HepG2 (cell line): ENCODE data around the gene CNOT1. TPM values are rescaled to one million over a fixed set of nuclear protein-coding genes. Genes with fewer than 3 reads are reported as not detected.

Source experiments
- FOXK2 ChIP-seq: fragments of 450-650 bp; IDR thresholded peaks from 2 replicates; pipeline ENCODE4 v1.6.1; 2016
- GLI4 ChIP-seq: sonication (generic); formaldehyde crosslinking; IDR thresholded peaks from 2 replicates; pipeline ENCODE4 v1.5.1; 2020; ENCODE audit warnings: missing genetic modification reagents, mild to moderate bottlenecking, moderate library complexity, borderline replicate concordance
- JARID2 ChIP-seq: sonication (generic); formaldehyde crosslinking; IDR thresholded peaks from 2 replicates; pipeline ENCODE4 v1.8.1; 2023; ENCODE audit warnings: missing genetic modification reagents, inconsistent platforms; ENCODE audit not compliant: insufficient replicate concordance
- KDM3A ChIP-seq: IDR thresholded peaks from 2 replicates; pipeline ENCODE4 v1.6.1; 2018; ENCODE audit warnings: low read depth, missing compliant biosample characterization
- NFATC3 ChIP-seq: sonication (generic); formaldehyde crosslinking; IDR thresholded peaks from 2 replicates; pipeline ENCODE4 v1.5.1; 2020; ENCODE audit warnings: mild to moderate bottlenecking, missing genetic modification reagents
- NFE2 ChIP-seq: sonication (generic); formaldehyde crosslinking; IDR thresholded peaks from 2 replicates; pipeline ENCODE4 v1.4.0; 2020; ENCODE audit warnings: missing genetic modification reagents
- RARG ChIP-seq: sonication (generic); formaldehyde crosslinking; IDR thresholded peaks from 2 replicates; pipeline ENCODE4 v1.4.0; 2020; ENCODE audit warnings: low read depth, mild to moderate bottlenecking, missing genetic modification reagents
- REXO4 ChIP-seq: sonication (generic); formaldehyde crosslinking; IDR thresholded peaks from 2 replicates; pipeline ENCODE4 v1.8.0; 2022; ENCODE audit warnings: missing genetic modification reagents, mild to moderate bottlenecking, borderline replicate concordance
- SRSF1 ChIP-seq: fragments of 200-400 bp; formaldehyde crosslinking; optimal IDR thresholded peaks from 2 replicates; pipeline ENCODE3; 2017; ENCODE audit warnings: mild to moderate bottlenecking, low read depth, low read length, moderate library complexity
- SRSF9 ChIP-seq: fragments of 200-400 bp; formaldehyde crosslinking; IDR thresholded peaks from 2 replicates; pipeline ENCODE4 v1.6.1; 2018; ENCODE audit warnings: borderline replicate concordance, mild to moderate bottlenecking, low read depth, low read length; ENCODE audit not compliant: insufficient read depth, poor library complexity, severe bottlenecking
- TBX3 ChIP-seq: fragments of 450-650 bp; IDR thresholded peaks from 2 replicates; pipeline ENCODE4 v1.6.1; 2017; ENCODE audit warnings: antibody characterized with exemption, mild to moderate bottlenecking, inconsistent platforms, borderline replicate concordance
- ZBTB3 ChIP-seq: sonication (generic); formaldehyde crosslinking; IDR thresholded peaks from 2 replicates; pipeline ENCODE4 v1.4.0; 2020; ENCODE audit warnings: low read depth, mild to moderate bottlenecking, moderate library complexity, missing genetic modification reagents, borderline replicate concordance
- ZBTB7A ChIP-seq: sonication (generic); formaldehyde crosslinking; IDR thresholded peaks from 2 replicates; pipeline ENCODE4 v1.8.0; 2022; ENCODE audit warnings: mild to moderate bottlenecking, missing genetic modification reagents
- ZFP82 ChIP-seq: sonication (generic); formaldehyde crosslinking; IDR thresholded peaks from 2 replicates; pipeline ENCODE4 v1.5.1; 2020; ENCODE audit warnings: mild to moderate bottlenecking, missing genetic modification reagents, borderline replicate concordance
- ZMYM3 ChIP-seq: sonication (generic); formaldehyde crosslinking; IDR thresholded peaks from 2 replicates; pipeline ENCODE4 v1.5.1; 2020; ENCODE audit warnings: mild to moderate bottlenecking, missing genetic modification reagents
- ZMYM4 ChIP-seq: sonication (generic); formaldehyde crosslinking; IDR thresholded peaks from 2 replicates; pipeline ENCODE4 v1.8.1; 2023; ENCODE audit warnings: mild to moderate bottlenecking, missing genetic modification reagents
- ZNF205 ChIP-seq: IDR thresholded peaks from 2 replicates; pipeline ENCODE4 v1.6.1; 2018; ENCODE audit warnings: missing biosample characterization, missing genetic modification reagents
- ZNF207 ChIP-seq: fragments of 450-650 bp; IDR thresholded peaks from 2 replicates; pipeline ENCODE4 v1.6.1; 2016; ENCODE audit warnings: antibody characterized with exemption, borderline replicate concordance
- ZNF232 ChIP-seq: sonication (generic); formaldehyde crosslinking; IDR thresholded peaks from 2 replicates; pipeline ENCODE4 v1.4.0; 2020; ENCODE audit warnings: missing genetic modification reagents, borderline replicate concordance
- ZNF329 ChIP-seq: sonication (generic); formaldehyde crosslinking; IDR thresholded peaks from 2 replicates; pipeline ENCODE4 v1.9.0; 2021; ENCODE audit warnings: low read depth, mild to moderate bottlenecking, missing genetic modification reagents
- ZNF34 ChIP-seq: sonication (generic); formaldehyde crosslinking; IDR thresholded peaks from 2 replicates; pipeline ENCODE4 v1.4.0; 2020; ENCODE audit warnings: mild to moderate bottlenecking, missing genetic modification reagents, borderline replicate concordance
- ZNF562 ChIP-seq: sonication (generic); formaldehyde crosslinking; IDR thresholded peaks from 2 replicates; pipeline ENCODE4 v1.8.0; 2022; ENCODE audit warnings: missing genetic modification reagents, borderline replicate concordance
- ZNF816 ChIP-seq: sonication (generic); formaldehyde crosslinking; IDR thresholded peaks from 2 replicates; pipeline ENCODE4 v1.8.0; 2022; ENCODE audit warnings: missing genetic modification reagents, mild to moderate bottlenecking, borderline replicate concordance
- ZNF839 ChIP-seq: sonication (generic); formaldehyde crosslinking; IDR thresholded peaks from 2 replicates; pipeline ENCODE4 v1.4.0; 2020; ENCODE audit warnings: missing genetic modification reagents, mild to moderate bottlenecking, borderline replicate concordance
- polyA plus RNA-seq, 8 experiments: library from polyadenylated mRNA; depleted of rRNA in 3 of 8; stranded (reverse) in 7 of 8; unstranded in 1 of 8; fragments of >200 nt; fragmentation: Illumina TruSeq in 4 of 8; extraction: Trizol in 4 of 8; gene quantifications; 2 replicates each; pipeline versions ENCODE4 v1.2.1 to v1.2.3, GENCODE V29; 2011 to 2016; ENCODE audit warnings: low read depth in 4 of 8, missing spikeins in 1 of 8, mixed read lengths in 1 of 8; ENCODE audit not compliant: insufficient read depth in 1 of 8
- total RNA-seq, 5 experiments: library from RNA; depleted of rRNA; stranded (reverse); fragments of >200 nt; fragmentation: Illumina TruSeq; extraction: Trizol; gene quantifications; 2 replicates each; pipeline ENCODE4 v1.2.3, GENCODE V29; 2016; ENCODE audit warnings: low read depth in 1 of 5
- TF ChIP-seq, protein P1 (sequence below): sonication (generic); formaldehyde crosslinking; IDR thresholded peaks from 2 replicates; pipeline ENCODE4 v1.5.0; 2020; ENCODE audit warnings: missing genetic modification reagents
- TF ChIP-seq, protein P2 (sequence below): sonication (generic); formaldehyde crosslinking; IDR thresholded peaks from 2 replicates; pipeline ENCODE4 v1.4.0; 2020; ENCODE audit warnings: missing genetic modification reagents, mild to moderate bottlenecking, borderline replicate concordance
- TF ChIP-seq, protein P3 (sequence below): sonication (generic); formaldehyde crosslinking; IDR thresholded peaks from 2 replicates; pipeline ENCODE4 v1.4.0; 2020; ENCODE audit warnings: missing genetic modification reagents, mild to moderate bottlenecking, borderline replicate concordance

CNOT1 gene
- total and polyA plus RNA-seq, 2 of the 13 experiments (the other 11 are each of a cell fraction or from before 2014, with no cell fraction given), result 188 to 232 TPM

DNA sequence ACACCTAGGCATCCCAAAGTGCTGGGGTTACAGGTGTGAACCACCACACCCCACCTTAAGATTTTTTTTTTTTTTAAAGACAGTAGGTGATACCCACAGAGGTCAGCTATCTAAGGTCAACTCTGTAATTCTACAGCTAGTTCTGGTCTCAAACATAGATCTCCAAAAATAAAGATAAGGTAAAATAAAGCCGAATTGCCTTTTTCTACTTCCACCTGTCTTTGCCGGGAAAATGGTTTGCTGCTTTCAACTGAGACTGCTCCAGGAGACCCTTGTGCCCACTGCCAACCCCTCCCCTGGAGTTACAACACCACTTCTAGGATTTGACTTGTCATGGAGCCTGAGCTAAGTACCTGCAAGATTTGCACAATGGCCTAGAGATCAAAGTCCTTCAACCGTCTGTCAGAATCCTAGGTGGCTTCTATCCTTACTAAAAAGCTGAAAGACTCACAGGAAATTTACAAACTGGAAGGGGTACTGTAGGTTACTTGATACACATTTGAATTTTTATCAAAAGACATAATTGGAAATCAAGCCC, 4.7 kb upstream of the CNOT1 start (continued):
- TF ChIP-seq, protein P1, sequence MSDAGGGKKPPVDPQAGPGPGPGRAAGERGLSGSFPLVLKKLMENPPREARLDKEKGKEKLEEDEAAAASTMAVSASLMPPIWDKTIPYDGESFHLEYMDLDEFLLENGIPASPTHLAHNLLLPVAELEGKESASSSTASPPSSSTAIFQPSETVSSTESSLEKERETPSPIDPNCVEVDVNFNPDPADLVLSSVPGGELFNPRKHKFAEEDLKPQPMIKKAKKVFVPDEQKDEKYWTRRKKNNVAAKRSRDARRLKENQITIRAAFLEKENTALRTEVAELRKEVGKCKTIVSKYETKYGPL (CRISPR knock-in tag), result no peak
- no peak for TF ChIP-seq ZBTB3
- TF ChIP-seq SRSF9, result no peak
- TF ChIP-seq NFATC3 (CRISPR knock-in tag), result no peak
- TF ChIP-seq ZNF34 (CRISPR knock-in tag), result no peak
- TF ChIP-seq, protein P2, sequence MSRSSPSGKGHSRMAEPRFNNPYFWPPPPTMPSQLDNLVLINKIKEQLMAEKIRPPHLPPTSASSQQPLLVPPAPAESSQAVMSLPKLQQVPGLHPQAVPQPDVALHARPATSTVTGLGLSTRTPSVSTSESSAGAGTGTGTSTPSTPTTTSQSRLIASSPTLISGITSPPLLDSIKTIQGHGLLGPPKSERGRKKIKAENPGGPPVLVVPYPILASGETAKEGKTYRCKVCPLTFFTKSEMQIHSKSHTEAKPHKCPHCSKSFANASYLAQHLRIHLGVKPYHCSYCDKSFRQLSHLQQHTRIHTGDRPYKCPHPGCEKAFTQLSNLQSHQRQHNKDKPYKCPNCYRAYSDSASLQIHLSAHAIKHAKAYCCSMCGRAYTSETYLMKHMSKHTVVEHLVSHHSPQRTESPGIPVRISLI (CRISPR knock-in tag), result 0 out of 2 replicates have a peak, but pooled peaks have one; percentile 36
- no peak for TF ChIP-seq RARG (CRISPR knock-in tag)
- TF ChIP-seq ZFP82, result no peak
- TF ChIP-seq ZNF207, result no peak
- peak; percentile 67; the same call in 1 of the 2 replicates for TF ChIP-seq ZNF205 (CRISPR knock-in tag)
- TF ChIP-seq KDM3A (CRISPR knock-in tag), result no peak
- TF ChIP-seq ZBTB7A (CRISPR knock-in tag), result no peak
- TF ChIP-seq, protein P3, sequence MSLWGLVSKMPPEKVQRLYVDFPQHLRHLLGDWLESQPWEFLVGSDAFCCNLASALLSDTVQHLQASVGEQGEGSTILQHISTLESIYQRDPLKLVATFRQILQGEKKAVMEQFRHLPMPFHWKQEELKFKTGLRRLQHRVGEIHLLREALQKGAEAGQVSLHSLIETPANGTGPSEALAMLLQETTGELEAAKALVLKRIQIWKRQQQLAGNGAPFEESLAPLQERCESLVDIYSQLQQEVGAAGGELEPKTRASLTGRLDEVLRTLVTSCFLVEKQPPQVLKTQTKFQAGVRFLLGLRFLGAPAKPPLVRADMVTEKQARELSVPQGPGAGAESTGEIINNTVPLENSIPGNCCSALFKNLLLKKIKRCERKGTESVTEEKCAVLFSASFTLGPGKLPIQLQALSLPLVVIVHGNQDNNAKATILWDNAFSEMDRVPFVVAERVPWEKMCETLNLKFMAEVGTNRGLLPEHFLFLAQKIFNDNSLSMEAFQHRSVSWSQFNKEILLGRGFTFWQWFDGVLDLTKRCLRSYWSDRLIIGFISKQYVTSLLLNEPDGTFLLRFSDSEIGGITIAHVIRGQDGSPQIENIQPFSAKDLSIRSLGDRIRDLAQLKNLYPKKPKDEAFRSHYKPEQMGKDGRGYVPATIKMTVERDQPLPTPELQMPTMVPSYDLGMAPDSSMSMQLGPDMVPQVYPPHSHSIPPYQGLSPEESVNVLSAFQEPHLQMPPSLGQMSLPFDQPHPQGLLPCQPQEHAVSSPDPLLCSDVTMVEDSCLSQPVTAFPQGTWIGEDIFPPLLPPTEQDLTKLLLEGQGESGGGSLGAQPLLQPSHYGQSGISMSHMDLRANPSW (CRISPR knock-in tag), result no peak
- TF ChIP-seq ZMYM4 (CRISPR knock-in tag), result peak; percentile 48; the same call in 1 of the 2 replicates
- no peak for TF ChIP-seq TBX3
- no peak for TF ChIP-seq FOXK2
- no peak for TF ChIP-seq ZNF329 (CRISPR knock-in tag)
- TF ChIP-seq ZNF562 (CRISPR knock-in tag), result no peak
- TF ChIP-seq ZNF232 (CRISPR knock-in tag), result no peak
- TF ChIP-seq ZNF839 (CRISPR knock-in tag), result no peak
- TF ChIP-seq SRSF1, result no peak
- TF ChIP-seq GLI4 (CRISPR knock-in tag), result no peak
- 0 out of 2 replicates have a peak, but pooled peaks have one; percentile 25 for TF ChIP-seq ZMYM3 (CRISPR knock-in tag)
- TF ChIP-seq REXO4 (CRISPR knock-in tag), result no peak
- no peak for TF ChIP-seq ZNF816 (CRISPR knock-in tag)
- TF ChIP-seq NFE2 (CRISPR knock-in tag), result peak; percentile 61; the same call in 1 of the 2 replicates
- TF ChIP-seq JARID2 (CRISPR knock-in tag), result no peak
